GM13976 (cell line): ENCODE data around the gene RNF19B.
A peak's percentile ranks its signal among the peaks of the same experiment; 100 is the strongest.
"Not testable (repeated sequence)": the region's sequence is repeated elsewhere in the genome, so short reads cannot be mapped to it uniquely, and the experiment has no call there.

ENCODE experiments used
- DNase-seq: peaks from one replicate; pipeline ENCODE4 v3.0.0; 2012; ENCODE audit warnings: low spot score
- CTCF ChIP-seq: IDR thresholded peaks from 2 replicates; pipeline ENCODE4 v1.5.1; 2012; ENCODE audit warnings: borderline replicate concordance, mild to moderate bottlenecking; ENCODE audit not compliant: insufficient read depth; ENCODE audit errors: extremely low read depth, missing control alignments, control extremely low read depth
- in situ Hi-C: fragments of 300-500 bp; cut with MboI; formaldehyde crosslinking; loops from one replicate; pipeline ENCODE4 v1.12.0; 2022; ENCODE audit warnings: low sequenced_read_pairs, mixed read lengths, inconsistent platforms; ENCODE audit not compliant: unreplicated experiment

The RNF19B gene

GRCh38 chr1:32978854-32979253 lies 14.2 kb upstream of the RNF19B start:
- TF ChIP-seq CTCF, result no peak
- in situ Hi-C loops, result no loop called here
- no peak for DNase-seq

DNA sequence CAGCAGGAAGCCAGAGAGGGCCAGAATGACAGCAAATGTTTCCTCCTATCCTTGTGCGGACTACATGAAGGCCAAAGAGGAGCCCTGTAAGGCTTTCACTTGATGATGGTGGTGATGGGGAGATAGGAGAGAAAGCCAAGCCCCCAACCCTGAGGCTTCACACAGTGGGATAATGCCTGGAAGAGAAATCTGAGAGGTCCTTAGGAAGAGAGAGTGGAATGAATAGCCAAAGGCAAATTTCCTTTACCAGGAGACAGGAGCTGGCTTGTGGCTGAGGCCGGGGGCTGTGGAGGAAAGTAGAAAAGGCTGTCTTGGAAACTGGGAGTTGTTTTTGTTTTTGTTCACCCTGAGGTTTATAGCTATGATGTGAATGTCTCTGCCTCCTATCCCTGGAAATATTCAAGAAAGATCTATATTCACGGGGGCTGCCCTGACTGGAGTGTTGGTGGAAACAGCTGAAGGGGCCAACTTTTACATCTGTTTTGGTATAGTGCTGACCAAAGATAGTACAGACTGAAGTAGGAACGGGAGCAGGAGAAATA lies 13.0 kb upstream of the RNF19B start:
- no peak for TF ChIP-seq CTCF
- in situ Hi-C loops, result no loop called here
- DNase-seq, result no peak

GRCh38 chr1:32975055-32975454 lies 10.4 kb upstream of the RNF19B start:
- in situ Hi-C loops, result not testable (repeated sequence)

GRCh38 chr1:32973458-32973857 lies 8.8 kb upstream of the RNF19B start:
- DNase-seq, in situ Hi-C loops: not testable (repeated sequence)

More at GRCh38 chr1:32975055-32975454, 10.4 kb upstream of the RNF19B start:
- DNase-seq, result not testable (repeated sequence)

GRCh38 chr1:32972814-32973428 lies 8.3 kb upstream of the RNF19B start:
- no peak for TF ChIP-seq CTCF
- peak; percentile 45 for DNase-seq
- in situ Hi-C loops, result no loop called here

- no peak for DNase-seq
- in situ Hi-C loops, result no loop called here
- TF ChIP-seq CTCF, result no peak
Observed at GRCh38 chr1:32971576-32971975, 7.0 kb upstream of the RNF19B start.

GRCh38 chr1:32971156-32971555 lies 6.5 kb upstream of the RNF19B start:
- TF ChIP-seq CTCF, result no peak

DNA sequence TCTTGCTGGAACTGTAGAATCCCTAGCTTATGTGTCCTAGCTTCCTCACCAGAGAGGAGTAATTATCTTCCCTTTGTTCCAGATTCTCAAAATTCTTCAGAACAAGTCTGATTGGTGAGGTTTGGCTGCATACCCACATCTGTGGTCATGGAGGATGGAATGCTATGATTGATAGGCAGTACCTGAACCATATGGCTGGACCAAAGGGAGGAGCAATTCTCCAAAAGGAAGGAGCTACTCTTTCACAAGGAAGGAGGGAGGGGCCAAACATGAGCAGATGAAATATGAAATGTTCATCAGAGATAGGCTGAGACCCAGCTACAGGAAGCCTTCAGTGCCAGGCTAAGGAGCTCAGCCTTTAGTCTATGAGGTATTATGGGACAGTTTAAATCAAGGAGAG lies 5.0 kb upstream of the RNF19B start:
- in situ Hi-C loops, result no loop called here
- no peak for DNase-seq
- TF ChIP-seq CTCF, result no peak

More at GRCh38 chr1:32971156-32971555, 6.5 kb upstream of the RNF19B start:
- DNase-seq, result no peak
- in situ Hi-C loops, result no loop called here
